NCI-H526 treated with DMSO at 0.1 percent for 48 hours (cell line): ENCODE results near the gene ZNF586.
"Not testable (repeated sequence)": the region's sequence is repeated elsewhere in the genome, so short reads cannot be mapped to it uniquely, and the experiment has no call there.

ENCODE experiments used
- DNase-seq: peaks from one replicate; lab custom pipeline; 2025; lab: John Stamatoyannopoulos, UW

The ZNF586 gene

GRCh38 chr19:57769345-57770131 lies at the start of gene ZNF586:
ZNF586 (plus strand) TSS chr19:57769676; CDS start chr19:57769843, 167 bp downstream.
- peak; percentile 85 for DNase-seq

GRCh38 chr19:57719901-57720519 lies 49.5 kb upstream of the ZNF586 start:
- DNase-seq = no peak

- no peak for DNase-seq
Observed at GRCh38 chr19:57720878-57721277, 48.6 kb upstream of the ZNF586 start.

DNA sequence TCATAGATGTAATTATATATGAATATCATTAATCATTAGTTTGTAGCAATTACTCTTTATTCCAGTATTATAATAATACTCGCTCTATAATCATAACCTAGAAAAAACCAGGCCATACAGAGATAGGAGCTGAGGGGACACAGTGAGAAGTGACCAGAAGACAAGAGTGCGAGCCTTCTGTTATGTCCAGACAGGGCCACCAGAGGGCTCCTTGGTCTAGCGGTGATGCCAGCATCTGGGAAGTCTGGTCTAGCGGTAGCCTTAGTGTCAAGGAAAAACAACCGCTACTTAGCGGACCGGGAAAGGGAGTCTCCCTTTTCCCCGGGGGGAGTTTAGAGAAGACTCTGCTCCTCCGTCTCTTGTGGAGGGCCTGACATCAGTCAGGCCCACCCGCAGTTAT lies 31.2 kb upstream of the ZNF586 start:
- DNase-seq = not testable (repeated sequence)

GRCh38 chr19:57738770-57739169 lies 30.7 kb upstream of the ZNF586 start:
- DNase-seq = not testable (repeated sequence)

GRCh38 chr19:57746580-57747471 lies 22.6 kb upstream of the ZNF586 start, which contains the start of gene ZNF776:
ZNF776 (plus strand) TSS chr19:57746815; CDS start chr19:57747059, 244 bp downstream.
- peak; percentile 80 for DNase-seq

DNA sequence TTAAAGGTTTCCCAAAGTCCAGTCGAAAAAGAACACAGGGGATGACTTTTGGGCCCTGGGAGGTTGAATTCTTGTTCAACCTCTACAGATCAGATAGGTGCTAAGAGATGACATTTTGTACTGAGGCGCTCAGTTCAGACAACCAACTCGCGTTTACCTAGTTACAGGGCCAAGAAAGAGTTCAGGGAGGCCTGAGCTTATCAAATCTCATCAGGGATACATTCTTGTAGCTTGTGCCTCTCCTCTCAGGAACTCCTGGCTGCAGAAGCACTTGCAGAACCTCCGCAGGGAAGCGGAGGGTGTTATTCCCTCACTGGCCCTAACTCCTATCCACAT lies 22.0 kb upstream of the ZNF586 start:
- no peak for DNase-seq

DNA sequence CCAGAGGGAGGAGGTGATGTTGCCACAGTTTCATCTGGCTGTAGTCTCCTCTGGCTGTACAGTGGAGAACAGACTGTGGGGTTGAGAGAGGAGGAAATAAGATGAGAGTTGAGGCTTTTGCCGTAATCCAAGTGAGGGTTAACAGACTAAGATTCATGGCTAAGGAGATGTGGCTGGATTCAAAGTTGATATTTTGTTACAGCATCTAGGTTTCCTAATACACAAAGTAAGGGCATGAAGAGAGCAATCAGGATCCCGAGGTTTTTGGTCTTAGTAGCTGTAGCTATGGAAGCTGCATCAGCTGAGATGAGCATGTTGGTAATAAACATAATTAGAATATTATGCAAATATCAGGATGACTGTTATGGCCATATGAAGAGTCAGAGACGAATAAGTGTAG lies 21.4 kb upstream of the ZNF586 start:
- no peak for DNase-seq

DNA sequence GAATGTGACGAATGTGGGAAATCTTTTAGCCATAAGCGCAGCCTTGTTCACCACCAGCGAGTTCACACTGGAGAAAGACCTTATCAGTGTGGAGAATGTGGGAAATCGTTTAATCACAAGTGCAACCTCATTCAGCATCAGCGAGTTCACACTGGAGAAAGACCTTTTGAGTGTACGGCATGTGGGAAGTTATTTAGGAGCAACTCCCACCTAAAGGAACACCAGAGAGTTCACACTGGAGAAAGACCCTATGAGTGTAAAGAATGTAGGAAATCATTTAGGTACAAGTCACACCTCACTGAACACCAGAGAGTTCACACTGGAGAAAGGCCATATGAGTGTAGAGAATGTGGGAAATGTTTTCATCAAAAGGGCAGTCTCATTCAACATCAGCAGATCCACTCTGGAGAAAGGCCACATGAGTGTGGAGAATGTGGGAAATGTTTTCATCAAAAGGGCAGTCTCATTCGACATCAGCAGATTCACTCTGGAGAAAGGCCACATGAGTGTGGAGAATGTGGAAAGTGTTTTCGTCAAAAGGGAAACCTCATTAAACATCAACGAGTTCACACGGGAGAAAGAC lies 15.3 kb upstream of the ZNF586 start:
- DNase-seq = no peak

DNA sequence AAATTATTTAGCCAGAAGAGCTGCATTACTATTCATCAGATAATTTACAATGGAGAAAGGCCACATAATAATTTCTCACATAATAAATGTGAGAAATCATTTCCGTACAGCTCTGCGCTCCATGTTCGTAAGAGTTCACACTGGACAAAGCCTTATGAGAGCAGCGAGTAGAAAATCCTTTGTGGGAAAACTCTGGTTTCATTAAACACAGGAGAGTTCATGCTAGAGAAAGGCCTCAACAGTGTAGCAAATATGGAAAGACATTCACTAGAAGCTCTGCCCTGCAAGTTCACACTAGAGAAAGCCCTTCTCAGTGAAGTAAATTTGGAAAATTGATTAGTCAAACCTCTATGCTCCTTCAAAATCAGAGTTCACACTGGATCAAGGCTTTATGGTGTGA lies 14.4 kb upstream of the ZNF586 start:
- DNase-seq = no peak

DNA sequence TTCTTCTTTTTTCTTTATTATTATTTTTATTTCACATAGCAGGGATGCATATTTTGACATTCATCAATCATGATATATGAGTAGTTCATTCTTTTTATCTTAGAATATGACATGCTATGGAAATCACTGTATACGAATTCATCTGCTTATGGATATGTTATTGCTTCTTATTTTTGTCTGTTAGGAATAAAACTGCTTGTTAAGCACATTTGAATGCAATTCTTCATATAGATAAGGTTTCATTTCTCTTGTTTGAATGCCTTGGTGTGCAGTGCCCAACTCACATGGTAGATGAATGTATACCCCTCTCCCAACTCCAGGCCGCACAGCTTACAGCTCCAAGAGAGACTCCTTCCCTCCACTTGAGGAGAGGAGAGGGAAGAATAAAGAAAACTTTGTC lies 11.5 kb upstream of the ZNF586 start:
- DNase-seq = no peak

GRCh38 chr19:57759096-57759495 lies 10.4 kb upstream of the ZNF586 start:
- no peak for DNase-seq

GRCh38 chr19:57771417-57771816 lies 1.9 kb downstream of the ZNF586 start:
- no peak for DNase-seq

DNA sequence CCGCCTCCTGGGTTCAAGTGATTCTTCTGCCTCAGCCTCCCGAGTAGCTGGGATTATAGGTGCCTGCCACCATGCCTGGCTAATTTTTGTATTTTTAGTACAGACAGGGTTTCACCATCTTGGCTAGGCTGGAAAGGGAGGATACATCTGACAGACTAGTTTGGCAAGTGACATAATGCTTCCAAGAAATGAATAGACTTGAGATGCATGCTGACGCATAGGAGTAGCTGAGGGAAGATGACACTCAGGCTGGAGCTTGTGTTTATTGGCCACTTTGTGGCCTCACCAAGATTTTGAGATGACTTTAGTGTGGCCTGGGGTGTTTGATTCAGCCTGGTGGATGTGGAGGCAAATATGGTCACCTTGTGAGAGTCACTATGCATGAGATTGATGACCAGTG lies 4.0 kb downstream of the ZNF586 start:
- DNase-seq = no peak

DNA sequence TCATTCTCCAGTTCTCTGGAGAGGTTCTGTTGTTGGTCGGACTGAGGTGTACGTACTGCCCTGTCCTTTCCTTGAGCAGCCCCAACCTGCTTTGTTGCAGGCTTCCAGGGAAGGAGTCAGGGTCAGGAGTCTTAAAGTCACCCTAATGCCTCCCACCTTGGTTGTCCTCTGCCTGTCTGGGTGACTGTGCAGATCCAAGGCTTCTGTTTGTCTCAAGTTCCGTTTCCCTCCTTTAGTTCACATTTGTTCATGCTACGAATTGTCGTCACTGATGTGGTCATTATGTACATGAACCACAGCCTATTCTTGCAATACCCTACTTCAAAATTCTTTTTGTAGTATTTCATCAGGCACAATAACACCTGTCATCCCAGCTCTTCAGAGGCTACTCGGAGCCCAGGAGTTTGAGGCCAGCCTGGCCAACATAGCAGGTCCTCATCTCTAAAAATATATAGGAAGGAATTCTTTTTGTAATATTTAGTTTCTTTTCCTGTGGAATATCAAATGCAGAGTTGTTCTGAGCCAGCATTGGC lies 7.4 kb downstream of the ZNF586 start:
- no peak for DNase-seq

- DNase-seq = no peak
Observed at GRCh38 chr19:57778336-57778735, 8.9 kb downstream of the ZNF586 start.

- no peak for DNase-seq
Observed at GRCh38 chr19:57779220-57779845, 9.9 kb downstream of the ZNF586 start.

DNA sequence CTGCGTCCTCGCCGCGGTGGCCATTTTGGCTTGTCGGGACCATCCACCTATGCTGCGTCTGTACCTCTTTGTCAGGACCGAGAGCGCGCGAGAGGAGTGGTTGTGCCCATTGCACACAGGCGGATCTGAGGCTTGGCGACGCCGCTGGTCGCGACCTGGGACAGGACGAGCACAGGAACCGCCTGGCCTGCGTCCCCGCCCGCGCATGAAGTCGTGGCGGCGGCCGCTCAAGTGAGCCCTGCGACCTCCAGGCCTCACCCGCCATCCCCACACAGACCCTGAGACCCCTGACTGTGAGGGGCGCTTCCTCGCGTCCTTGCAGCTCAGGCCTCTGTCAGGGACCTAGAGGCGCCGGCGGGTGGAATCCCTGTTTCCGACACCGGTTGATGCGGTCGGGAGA lies 16.8 kb downstream of the ZNF586 start:
- DNase-seq = no peak

DNA sequence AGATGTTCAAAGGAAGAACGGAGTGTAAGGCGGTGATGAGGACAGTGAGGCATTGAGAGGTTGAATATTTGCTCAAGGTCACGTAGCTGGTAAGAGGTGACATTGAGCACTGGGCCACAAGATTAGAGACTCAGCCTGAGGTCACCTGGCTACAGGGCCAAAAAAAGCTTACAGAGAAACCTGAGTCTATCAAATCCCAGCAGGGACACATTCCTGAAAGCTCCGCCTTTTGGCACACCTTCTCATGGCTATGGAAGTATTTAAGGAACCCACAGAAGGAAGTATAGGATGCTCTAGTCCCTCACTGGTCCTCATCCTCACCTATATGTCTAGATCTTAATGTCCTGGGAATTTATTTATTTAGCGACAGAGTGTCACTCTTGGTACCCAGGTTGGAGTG lies 17.4 kb downstream of the ZNF586 start:
- DNase-seq = no peak

DNA sequence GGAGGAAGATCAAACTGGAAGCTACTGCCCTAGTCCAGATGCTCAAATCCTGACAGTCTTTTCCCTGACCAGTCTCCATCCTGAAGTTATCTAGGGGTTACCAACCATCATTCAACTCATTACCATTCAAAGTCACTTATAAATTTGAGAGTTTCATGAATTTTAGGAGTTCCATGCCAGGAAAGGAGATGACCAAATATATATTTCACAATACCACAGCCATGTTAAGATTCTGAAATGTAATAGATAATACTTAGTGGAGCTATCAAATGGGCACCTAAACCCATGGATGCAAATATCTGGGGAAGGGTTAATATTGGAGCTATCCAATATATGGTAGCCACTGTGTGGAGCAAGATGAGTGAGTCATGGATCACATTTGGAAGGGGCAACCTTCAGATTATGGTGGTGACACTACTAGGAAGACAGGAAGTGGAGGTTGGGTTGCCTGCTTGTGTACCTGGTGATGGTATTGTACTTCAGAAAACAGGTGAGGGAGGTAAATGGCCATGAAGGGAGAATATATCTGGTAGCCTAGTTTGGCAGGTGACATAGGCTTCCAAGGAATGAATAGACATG lies 18.7 kb downstream of the ZNF586 start:
- no peak for DNase-seq

GRCh38 chr19:57789288-57789687 lies 19.8 kb downstream of the ZNF586 start:
- no peak for DNase-seq
